GM18505 (cell line): Measurements from ENCODE around the gene HCN3.
"Not testable (repeated sequence)": the region's sequence is repeated elsewhere in the genome, so short reads cannot be mapped to it uniquely, and the experiment has no call there.

Experiments used
- ATAC-seq: cut with Tn5 transposase; IDR thresholded peaks from one replicate; pipeline ENCODE4 v1.9.1; 2021; ENCODE audit not compliant: unreplicated experiment
- POLR2A ChIP-seq: IDR thresholded peaks from 4 replicates; pipeline ENCODE4 v1.6.1; 2011; ENCODE audit warnings: borderline replicate concordance; ENCODE audit not compliant: insufficient read depth, insufficient read length; ENCODE audit errors: extremely low read depth

The HCN3 gene

DNA sequence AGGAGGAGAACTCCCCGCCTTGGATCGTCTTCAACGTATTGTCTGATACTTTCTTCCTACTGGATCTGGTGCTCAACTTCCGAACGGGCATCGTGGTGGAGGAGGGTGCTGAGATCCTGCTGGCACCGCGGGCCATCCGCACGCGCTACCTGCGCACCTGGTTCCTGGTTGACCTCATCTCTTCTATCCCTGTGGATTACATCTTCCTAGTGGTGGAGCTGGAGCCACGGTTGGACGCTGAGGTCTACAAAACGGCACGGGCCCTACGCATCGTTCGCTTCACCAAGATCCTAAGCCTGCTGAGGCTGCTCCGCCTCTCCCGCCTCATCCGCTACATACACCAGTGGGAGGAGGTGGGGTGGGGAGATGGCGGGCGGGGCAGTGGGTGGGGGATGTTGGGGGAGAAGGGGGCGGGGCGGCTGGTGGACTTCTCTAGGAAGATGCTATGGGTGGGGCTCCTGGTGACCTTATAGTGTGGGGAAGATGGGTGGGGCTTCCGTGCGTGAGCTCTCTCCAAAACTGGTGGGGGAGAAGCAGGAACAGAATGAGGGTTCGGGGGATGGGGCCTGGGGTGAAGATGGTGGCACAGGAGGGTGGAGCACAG, 5.3 kb downstream of the HCN3 start:
- no peak for ATAC-seq
- TF ChIP-seq POLR2A: no peak

DNA sequence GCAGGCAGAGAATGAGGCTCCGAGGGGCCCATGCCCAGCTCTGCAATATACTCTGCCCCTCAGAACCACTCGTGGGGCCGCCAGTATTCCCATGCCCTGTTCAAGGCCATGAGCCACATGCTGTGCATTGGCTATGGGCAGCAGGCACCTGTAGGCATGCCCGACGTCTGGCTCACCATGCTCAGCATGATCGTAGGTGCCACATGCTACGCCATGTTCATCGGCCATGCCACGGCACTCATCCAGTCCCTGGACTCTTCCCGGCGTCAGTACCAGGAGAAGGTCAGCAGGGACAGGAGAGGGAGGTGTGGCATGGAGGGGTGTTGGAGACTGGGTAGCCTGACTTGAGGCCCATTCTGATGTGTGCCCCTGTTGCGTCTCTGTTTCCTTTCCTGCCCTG, 7.2 kb downstream of the HCN3 start:
- ATAC-seq: no peak
- TF ChIP-seq POLR2A: no peak

DNA sequence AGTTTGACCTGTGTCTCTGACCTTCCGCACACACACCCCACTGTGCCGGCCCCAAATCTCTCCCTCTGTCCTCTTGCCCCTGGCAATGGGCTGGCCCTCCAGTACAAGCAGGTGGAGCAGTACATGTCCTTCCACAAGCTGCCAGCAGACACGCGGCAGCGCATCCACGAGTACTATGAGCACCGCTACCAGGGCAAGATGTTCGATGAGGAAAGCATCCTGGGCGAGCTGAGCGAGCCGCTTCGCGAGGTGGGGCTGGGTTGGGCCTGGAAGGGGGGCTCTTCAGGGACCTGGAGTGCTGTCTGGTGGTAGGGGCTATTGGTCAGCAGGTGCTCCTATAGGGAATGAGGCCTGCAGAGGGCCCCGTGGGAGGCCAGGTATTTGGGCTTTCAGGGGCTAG, 7.8 kb downstream of the HCN3 start:
- no peak for ATAC-seq
- TF ChIP-seq POLR2A: no peak

DNA sequence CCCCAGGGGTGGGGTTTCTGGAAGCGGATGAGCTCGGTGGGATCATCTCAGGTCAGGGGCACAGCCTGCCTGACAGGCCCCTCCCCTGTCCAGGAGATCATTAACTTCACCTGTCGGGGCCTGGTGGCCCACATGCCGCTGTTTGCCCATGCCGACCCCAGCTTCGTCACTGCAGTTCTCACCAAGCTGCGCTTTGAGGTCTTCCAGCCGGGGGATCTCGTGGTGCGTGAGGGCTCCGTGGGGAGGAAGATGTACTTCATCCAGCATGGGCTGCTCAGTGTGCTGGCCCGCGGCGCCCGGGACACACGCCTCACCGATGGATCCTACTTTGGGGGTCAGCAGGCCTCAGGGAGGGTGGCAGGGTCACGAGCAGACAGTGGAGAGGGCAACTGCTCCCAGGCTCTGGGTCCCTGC, 8.4 kb downstream of the HCN3 start:
- ATAC-seq: no peak
- no peak for TF ChIP-seq POLR2A

DNA sequence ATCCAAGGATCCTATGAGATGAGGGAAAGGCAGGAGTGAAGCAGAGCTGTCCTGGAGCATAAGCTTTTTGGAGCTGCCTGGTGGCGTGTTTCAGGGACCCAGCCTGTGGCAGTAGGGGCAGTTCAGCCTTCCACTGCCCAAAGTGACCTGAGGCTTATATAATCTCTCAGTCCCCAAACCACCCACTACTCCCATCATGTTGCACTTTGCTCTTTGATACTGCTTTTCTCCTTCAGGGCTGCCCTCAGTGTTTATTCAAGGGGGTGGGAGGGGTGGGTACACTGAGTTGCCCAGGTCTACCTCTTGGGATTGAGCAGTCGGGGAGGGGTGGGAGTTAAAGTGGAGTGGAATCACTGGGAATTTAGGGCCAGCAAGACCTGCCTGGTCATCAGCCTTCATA, 9.3 kb downstream of the HCN3 start:
- TF ChIP-seq POLR2A: no peak
- ATAC-seq: no peak

DNA sequence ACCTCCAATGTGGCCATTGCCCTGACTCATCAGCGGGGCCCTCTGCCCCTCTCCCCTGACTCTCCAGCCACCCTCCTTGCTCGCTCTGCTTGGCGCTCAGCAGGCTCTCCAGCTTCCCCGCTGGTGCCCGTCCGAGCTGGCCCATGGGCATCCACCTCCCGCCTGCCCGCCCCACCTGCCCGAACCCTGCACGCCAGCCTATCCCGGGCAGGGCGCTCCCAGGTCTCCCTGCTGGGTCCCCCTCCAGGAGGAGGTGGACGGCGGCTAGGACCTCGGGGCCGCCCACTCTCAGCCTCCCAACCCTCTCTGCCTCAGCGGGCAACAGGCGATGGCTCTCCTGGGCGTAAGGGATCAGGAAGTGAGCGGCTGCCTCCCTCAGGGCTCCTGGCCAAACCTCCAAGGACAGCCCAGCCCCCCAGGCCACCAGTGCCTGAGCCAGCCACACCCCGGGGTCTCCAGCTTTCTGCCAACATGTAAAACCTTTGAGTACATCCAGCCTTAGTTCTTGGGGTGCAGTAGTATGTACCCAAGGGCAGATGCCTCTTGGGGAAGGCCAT, 10.8 kb downstream of the HCN3 start:
- TF ChIP-seq POLR2A: no peak
- ATAC-seq: no peak

DNA sequence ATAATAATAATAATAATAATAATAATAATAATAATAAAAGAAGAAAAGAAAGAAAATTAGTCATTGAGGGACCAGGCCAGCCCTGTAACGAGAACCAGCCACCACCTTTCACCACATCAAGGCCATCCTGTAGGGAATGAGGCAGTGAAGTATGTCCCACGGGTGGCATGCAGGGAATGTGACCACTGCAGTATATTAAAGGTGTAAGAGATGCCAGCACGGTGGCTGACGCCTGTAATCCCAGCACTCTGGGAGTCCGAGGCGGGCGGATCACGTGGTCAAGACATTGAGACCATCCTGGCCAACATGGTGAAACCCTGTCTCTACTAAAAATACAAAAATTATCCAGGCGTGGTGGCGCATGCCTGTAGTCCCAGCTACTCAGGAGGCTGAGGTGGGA, 13.7 kb downstream of the HCN3 start:
- ATAC-seq: not testable (repeated sequence)

DNA sequence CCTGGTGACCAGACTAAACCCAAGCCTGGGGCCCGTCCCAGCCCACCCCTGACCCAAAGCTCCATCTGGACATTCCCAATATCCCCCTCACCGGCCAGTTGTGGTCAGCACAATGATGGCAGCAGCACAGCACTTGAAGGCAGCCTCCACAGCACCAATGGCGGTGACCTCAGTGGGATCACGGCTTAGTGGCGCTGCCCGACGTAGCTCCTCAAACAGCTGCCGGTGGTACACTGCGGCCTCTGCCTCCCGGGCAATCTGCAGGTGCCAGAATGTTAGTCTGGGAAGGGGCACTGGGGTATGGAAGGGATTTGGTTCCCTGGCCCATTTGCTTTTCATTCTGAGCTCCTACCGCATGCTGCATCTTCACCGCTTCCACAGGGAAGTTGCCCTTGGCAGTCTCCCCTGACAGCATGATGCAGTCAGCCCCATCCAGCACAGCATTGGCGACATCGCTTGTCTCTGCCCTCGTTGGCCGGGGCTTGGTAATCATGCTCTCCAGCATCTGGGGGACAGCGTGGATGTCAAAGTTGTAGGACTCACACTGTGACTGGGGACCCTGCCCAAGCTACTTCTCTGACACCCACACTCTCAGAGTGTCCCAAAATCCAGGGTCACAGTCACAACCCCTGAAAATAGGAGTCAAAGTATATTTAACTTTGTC, 16.0 kb downstream of the HCN3 start:
- no peak for TF ChIP-seq POLR2A
- ATAC-seq: no peak

DNA sequence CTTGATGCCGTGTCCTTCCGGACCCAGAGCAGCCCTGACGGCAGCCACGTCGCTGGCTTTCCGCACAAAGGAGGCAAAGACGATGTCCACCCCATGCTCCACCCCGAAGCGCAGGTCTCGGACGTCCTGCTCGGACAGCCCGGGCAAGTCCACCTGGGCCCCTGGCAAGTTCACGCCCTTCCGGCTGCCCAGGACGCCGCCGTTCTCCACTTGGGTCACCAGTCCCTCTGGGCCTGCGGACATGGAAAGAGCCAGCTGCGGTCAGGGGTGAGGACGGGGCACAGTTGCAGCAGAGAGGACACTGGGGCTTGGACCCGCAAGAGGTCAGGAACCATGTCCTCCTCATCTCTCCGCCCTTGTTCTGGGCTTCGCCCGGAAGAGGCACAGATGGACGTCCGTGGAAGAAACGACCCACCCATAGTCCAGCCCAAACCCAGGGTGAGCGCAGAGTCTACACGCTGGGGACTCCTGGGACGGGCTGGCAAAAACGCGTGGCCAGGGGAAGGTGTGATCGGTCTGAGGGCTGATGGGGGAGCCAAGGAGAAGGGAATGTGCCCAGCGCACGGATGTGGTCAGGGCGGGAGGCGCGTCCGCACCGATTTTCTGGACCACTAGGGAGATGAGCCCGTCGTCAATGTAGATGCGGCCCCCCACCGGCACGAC, 17.4 kb downstream of the HCN3 start:
- no peak for TF ChIP-seq POLR2A
- no peak for ATAC-seq

DNA sequence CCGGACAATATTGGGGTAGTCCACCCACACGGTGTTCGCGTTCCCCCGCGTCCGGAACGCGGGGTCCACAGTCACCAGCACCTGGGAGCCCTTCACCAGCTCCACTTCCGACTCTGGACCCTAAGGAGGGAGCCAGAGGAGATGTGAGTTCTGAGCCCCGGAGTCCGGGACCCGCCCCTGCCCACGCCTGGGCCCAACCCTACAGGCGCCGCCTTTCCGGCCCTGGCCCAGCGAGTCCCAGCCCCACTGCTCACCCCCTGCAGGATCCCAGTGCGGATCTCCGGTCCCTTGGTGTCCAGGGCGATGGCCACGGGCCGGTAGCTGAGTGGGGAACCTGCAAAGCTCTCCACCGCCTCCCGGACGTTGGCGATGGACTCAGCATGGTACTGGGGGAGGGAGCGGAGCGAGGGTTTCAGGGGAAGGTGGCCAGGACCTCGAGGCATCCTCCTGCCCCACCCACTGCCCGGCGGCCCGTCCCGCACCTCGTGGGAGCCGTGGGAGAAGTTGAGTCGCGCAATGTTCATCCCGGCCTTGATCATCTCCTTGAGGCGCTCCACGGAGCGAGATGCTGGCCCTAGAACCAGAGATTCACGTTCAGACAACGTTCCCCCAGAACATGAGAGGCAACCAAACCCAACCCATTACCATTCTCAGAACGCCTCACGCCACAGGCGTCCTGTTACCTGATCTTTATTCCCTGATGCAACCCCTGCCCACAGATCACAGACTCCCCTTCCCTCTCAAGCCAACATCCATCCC, 18.1 kb downstream of the HCN3 start:
- no peak for ATAC-seq
- TF ChIP-seq POLR2A: no peak

DNA sequence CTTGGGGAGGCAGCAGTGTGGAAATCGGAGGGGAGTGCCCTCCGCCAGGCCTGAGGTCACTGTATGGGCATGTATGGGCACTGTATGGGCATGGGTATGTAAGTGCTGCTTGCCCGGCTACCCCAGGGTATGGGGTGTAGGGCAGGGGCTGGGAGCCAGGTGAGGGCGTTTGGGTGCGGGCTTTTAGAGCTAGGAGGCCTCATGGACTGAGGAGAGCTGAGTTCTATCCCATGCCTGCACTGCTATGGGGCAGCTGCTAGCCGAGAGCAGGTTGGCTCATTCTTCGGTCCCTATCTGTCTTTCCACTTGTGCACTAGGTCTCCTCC, 18.6 kb downstream of the HCN3 start:
- TF ChIP-seq POLR2A: no peak
- ATAC-seq: no peak

DNA sequence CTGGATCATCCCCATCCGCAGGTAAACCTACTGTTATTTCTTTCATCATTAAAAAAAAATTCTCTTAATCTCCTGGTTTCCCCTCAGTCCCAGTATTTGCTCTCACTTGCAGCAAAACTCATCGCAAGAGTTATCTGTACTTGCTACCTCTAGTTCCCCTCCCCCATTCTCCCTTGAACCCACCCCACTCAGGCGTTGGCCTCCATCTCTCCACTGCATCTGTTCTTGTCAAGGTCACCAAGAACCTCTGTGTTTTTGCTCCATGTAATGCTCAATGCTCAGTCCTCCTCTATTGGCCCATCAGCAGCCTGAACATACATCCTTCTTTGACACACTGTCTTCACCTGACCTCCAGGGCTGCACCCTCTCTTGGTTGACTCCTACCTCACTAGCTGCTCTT, 19.4 kb downstream of the HCN3 start:
- no peak for ATAC-seq
- TF ChIP-seq POLR2A: no peak

DNA sequence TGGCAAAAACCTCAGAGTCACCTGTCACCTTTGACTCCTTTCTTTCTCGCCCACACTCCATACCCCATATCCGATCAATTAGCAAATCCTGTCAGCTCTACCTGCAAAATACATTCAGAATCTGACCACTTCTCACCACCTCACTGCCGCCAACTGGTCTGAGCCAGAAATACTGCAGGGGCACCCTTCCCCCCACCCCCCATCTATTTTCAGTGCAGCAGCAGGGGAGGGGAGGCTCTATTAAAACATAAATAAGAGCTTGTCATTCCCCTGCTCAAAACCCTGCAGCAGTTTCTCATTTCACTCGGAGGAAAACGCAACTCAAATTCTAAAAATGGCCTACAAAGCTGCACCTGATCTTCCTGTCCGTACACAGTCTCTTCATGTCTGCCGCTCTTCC, 20.1 kb downstream of the HCN3 start:
- TF ChIP-seq POLR2A: no peak
- no peak for ATAC-seq

DNA sequence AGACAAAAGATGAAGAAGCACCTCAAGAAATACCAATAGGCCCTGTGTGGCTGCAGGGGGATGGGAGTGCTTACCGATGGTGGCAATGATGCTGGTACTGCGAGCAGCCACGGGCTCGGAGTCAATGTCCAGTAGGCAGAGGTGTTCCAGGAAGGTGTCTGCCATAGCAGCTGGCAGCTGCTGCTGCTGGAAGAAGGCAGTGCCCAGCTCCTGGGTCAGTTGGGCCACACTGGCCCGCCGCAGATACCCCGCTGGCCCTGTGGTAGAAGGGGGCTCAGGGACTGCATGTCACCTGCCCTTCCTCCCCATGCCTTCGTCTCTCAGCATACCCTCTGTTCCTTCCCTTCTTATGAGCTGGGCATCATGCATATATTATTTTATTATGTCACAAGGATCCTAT, 22.8 kb downstream of the HCN3 start:
- ATAC-seq: no peak
- no peak for TF ChIP-seq POLR2A

DNA sequence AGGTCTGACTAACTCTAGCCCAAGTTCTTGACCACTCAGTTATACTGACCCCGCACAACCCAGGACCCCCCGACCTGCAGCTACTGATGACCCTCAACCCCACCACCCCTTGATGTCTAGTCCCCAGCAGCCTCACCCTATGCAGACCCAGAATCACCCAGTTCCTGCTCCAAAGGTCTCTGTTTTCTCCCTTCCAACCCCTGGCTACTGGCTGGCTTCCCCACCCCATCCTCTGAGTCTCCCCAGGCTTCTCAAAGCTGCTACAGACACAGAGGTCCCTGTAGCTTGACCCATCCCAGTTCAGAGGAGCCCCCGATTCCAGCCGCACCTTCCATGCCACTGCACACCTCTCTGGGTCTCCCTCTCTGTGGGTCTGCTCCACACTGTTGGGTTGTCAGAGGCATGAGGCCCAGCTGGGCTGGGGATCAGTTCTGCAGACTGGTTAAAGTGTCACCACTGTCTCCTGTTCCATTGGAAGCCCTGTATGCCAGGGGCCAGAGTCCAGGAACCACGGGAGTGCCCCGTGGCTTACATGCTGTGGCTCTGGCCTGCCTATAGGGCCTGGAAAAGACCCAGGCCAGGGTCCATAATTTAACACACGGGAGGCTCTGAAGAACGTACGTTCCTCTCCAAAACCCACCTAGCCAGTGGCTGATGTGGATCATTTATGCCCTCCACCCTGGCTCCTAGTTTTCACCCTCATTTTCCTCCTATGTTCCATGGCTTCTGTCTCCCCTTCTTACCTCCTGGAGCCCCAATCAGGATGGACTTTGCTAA, 23.5 kb downstream of the HCN3 start:
- TF ChIP-seq POLR2A: no peak
- ATAC-seq: no peak
